GM18498 (cell line): ENCODE data around the gene CFAP119.
"Not testable (repeated sequence)": the region's sequence is repeated elsewhere in the genome, so short reads cannot be mapped to it uniquely, and the experiment has no call there.

Experiments
- ATAC-seq: cut with Tn5 transposase; IDR thresholded peaks from one replicate; pipeline ENCODE4 v1.9.1; 2021; ENCODE audit warnings: mild to moderate bottlenecking, moderate library complexity; ENCODE audit not compliant: unreplicated experiment

CFAP119 gene

GRCh38 chr16:30761928-30762902 lies at the start of gene CFAP119, which contains the start of gene RNF40:
Gene CFAP119 (minus strand): TSS chr16:30762062. CDS start chr16:30761748, 314 bp downstream.
Gene RNF40 (plus strand): TSS chr16:30762322. CDS start chr16:30762546, 224 bp downstream.
- peak; percentile 82 for ATAC-seq

DNA sequence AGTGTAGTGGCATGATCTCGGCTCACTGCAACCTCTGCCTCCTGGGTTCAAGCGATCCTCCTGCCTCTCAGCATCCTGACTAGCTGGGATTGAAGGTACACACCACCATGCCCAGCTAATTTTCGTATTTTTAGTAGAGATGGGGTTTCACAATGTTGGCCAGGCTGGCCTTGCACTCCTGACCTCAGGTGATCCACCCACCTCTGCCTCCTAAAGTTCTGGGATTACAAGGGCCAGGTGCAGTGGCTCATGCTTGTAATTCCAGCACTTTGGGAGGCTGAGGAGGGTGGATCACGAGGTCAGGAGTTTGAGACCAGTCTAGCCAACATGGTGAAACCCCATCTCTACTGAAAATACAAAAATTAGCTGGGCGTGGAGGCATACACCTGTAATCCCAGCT lies 47.8 kb upstream of the CFAP119 start:
- not testable (repeated sequence) for ATAC-seq

- ATAC-seq: not testable (repeated sequence)
Measured at GRCh38 chr16:30808890-30809426, 47.1 kb upstream of the CFAP119 start.

- no peak for ATAC-seq
Measured at GRCh38 chr16:30808146-30808545, 46.3 kb upstream of the CFAP119 start.

GRCh38 chr16:30805370-30806169 lies 43.7 kb upstream of the CFAP119 start:
- ATAC-seq: peak; percentile 60

DNA sequence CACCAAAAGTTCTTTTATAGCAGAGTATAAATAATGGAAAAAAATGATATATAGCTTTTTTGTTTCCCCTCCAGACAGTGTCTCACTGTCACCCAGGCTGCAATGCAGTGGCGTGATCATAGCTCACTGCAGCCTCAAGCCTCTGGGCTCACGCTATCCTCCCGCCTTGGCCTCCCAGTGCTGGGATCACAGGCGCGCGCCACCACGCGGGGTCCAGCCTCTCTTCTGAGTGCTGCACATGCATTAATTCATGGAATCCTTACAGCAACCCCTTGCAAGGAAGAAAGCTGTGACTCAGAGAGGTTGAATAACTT lies 43.2 kb upstream of the CFAP119 start:
- no peak for ATAC-seq

GRCh38 chr16:30802936-30803335 lies 41.1 kb upstream of the CFAP119 start:
- no peak for ATAC-seq

GRCh38 chr16:30797670-30798309 lies 35.9 kb upstream of the CFAP119 start:
- no peak for ATAC-seq

DNA sequence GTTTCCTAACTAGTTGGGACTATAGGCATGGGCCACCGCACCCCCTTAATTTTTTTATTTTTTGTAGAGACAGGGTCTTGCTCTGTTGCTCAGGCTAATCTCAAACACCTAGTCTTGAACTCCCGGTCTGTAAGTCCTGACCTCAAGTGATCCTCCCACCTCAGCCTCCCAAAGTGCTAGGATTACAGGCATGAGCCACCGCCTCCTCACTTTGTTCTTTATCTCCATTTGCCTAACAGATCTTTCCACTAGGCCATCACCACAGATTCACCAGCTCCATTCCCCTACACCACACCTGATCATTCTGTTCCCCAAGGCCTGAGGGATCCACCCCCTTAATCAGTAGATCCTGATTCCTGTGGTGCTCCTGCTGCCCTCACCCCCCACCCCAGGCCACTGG lies 32.8 kb upstream of the CFAP119 start:
- no peak for ATAC-seq

DNA sequence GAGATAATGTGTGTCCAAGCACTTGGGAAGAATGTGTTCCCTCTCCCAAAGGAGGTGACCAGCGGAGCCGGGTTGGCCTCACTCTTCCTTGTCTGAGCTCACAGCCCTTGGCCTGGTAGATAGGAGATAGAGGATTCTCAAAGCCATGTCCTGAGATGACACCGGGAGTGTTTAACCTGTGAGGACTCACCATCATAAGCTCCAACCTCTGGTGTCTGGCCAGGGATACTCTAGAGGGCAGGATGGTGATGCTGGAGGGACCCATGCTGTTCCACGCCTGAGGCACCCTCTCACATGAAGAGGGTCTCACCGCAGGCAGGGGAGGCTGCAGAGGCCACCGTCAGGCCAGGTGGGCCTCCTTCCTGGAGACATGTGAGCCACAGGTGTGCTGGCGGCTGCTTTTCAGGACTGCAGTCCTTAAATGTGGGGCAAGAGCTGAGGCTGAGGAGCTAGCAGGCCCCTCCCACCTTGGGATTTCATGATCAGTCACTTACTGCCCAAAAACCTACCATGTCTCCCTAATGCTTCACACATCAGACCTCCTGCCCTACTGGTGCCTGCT lies 31.7 kb upstream of the CFAP119 start:
- ATAC-seq: no peak

DNA sequence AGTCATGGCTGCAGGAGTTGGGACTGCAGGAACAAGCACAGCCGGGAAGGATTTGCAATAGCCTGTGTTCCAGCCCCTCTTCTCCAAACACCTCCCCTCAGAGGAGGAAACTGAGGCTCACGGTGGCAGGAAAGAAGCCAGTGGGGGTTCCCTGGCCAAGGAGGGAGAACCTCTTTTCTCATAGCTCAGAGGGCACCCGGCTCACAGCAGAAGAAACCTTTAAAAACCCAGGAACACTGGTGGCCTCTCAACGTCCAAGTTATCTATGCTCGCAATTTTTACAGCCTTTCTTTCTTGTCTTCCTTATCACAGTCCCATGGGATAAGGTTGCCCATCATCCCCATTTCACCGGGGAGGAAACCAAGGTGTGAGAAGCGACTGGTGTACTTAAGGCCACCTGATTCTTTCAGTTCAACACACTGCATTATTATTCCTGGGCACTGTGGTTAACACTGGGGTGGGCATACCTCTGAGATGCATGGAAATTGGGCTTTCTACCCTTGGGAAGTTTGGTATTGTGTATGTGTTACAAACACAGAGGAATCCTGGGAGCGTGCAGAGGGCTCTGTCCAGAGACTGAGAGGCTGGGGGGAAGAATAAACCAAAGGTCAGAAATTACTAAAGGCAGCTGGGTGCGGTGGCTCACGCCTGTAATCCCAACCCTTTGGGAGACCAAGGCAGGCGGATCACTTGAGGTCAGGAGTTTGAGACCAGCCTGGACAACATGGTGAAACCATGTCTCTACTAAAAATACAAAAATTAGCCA lies 25.9 kb upstream of the CFAP119 start:
- ATAC-seq: no peak

GRCh38 chr16:30786936-30787612 lies 25.2 kb upstream of the CFAP119 start, which contains the start of gene ZNF629:
Gene ZNF629 (minus strand): TSS chr16:30787205. CDS start chr16:30784482, 2,723 bp downstream.
- no peak for ATAC-seq

GRCh38 chr16:30786115-30786935 lies 24.5 kb upstream of the CFAP119 start:
- no peak for ATAC-seq

DNA sequence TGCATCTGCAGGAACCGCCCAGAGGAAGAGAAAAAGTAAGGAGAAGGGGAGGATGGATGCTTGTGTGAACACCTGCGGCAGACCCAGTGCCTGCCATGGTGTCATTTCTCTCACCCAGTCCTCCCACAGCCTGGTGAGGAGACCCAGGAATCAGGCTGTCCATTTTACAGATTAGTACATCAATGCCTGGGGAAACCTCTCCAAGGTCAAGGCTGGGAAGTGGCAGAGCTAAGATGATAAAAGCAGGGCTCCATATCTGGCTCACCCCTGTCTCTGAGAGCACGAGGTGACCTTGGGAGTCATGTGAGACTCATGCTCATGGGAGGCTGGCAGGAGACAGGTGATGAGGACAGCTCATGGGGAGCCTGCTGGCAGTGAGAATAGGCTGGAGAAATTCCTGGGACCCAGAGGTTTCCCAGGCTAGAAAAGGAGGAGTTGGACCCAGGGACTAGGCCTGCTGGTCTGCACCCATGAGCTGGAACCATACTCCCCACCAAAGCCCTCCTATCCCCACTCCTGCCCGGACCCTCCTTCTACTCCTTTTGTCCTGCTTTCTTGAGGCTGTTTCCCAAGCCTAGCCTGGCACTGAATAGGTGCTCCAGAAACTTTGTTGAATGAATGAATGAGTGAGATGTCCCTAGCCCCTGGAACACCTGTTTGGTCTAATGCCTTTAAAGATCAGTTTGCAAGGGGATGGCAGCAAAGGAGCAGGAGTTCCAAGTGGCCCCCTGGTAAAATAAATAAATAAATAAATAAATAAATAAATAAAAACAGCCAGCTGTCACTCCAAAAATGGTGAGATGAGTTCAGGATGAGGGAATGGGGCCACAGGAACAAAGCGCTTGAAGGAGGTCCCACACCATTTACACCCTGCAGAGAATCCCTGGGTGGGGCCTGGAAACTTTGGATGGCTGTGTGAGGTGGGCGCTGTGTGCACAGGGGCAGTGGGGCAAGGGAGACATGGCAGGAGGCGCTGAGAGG lies 23.6 kb upstream of the CFAP119 start:
- ATAC-seq: no peak

DNA sequence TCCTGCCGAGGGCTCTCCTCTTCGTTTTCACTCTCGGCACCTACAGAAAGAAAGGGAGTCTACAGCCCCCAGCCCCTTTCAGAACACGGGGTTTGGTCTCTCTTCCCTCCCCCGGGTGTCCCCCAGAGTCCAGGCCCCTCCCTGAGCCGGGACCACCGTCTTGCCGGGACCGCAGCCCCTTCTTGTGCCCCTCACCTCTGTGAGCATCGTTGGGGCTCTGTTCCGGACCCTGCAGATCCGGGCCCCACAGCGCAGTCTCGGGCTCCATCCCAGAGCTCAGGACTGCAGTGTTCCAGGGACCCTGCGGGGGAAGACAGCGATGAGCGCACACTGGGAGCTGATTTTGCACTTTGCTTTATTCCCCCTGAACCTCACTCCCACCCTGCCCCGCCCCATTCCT lies 22.4 kb upstream of the CFAP119 start:
- ATAC-seq: no peak

DNA sequence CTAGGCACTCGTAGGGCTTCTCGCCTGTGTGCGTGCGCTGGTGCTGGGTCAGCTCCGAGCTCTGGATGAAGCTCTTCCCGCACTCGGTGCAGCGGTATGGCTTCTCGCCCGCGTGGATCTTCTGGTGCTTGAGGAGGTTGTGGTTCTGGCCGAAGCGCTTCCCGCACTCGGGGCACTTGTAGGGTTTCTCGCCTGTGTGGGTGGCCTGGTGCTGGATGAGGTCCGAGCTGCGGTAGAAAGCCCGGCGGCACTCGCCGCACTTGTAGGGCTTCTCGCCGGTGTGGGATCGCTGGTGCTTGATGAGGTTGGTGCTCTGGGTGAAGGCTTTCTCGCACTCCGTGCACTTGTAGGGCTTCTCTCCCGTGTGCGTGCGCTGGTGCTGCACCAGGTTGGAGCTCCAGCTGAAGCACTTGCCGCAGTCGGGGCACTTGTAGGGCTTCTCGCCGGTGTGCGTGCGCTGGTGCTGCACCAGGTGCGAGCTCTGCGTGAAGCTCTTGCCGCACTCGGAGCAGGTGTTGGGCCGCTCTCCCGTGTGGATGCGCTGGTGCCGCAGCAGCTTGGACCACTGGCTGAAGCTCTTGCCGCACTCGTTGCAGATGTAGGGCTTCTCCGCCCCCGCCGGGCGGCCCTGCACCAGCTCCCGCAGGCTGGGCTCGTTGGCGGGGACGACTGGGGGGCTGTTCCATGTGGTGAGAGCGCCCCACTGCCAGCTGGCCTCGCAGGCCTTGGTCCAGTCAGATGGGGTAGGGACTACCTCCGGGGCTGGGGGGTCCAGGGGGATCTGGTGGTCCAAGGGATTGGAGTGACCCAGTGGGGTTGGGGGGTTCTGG lies 21.6 kb upstream of the CFAP119 start:
- ATAC-seq: no peak
